Measurements from ENCODE around the gene ARPC2. TPM values are rescaled to one million over a fixed set of nuclear protein-coding genes. Genes with fewer than 3 reads are reported as not detected.
A peak's percentile ranks its signal among the peaks of the same experiment; 100 is the strongest.

ARPC2 gene
- total and polyA plus RNA-seq, 2 of the 13 experiments (the other 11 are each of a cell fraction or from before 2014, with no cell fraction given) = 168 to 303 TPM

DNA sequence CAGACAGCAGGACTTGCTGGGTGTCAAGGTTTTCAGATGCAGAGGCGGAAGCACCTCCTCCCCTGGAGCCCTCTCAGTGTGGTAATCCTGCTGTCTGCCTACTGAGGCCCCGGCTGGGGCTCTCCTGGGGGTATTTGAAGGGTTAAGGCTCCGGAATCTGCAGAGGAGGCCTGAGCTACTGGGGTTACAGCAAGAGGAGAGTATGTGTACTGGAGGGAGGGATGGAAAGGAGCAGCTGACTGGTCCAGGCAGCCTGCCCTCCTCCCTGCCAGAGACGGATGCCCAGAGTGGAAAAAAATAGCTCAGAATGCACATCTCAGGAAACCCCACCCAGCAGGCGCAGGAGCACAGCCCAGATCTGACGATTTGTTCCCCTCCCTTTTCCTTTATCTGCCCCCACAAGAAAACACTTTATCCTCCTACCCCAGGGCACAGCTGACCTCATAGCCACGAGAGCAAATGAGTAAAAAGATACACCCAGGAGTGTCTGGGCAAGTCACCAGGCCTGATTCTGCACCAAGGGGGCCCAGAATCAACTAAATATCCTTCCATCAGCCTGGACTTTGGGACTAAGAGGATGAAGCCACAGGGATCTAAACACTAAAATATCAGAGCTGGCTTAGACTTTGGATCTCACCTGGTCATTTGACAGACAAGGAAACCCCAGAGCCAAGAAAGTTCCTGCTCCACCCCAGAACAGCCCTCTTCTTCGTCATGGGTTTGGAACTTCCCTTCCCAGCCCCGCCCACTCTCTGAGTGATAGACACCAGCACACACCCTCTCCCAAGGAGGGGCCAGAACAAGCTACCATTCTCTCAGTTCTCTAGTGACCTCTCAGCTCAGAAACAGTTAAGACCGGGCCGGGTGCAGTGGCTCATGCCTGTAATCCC, 69.8 kb downstream of the ARPC2 start (continued):
- TF ChIP-seq ZNF567 (CRISPR knock-in tag; IDR thresholded peaks at IDR 0.05; ENCODE audit: borderline replicate concordance) (0 out of 2 replicates have a peak, but pooled peaks have one; percentile 59), PRPF4 (IDR thresholded peaks at IDR 0.05; ENCODE audit: low read depth, low read length, poor library complexity, severe bottlenecking) (no peak), ARID2 (CRISPR knock-in tag; IDR thresholded peaks at IDR 0.05; ENCODE audit: borderline replicate concordance) (no peak), PATZ1 (CRISPR knock-in tag; IDR thresholded peaks at IDR 0.05) (peak; percentile 33; the same call in 1 of the 2 replicates), ZNF569 (CRISPR knock-in tag; IDR thresholded peaks at IDR 0.05; ENCODE audit: borderline replicate concordance) (no peak), JDP2 (CRISPR knock-in tag; IDR thresholded peaks at IDR 0.05; ENCODE audit: borderline replicate concordance) (no peak), ZFX (CRISPR knock-in tag; IDR thresholded peaks at IDR 0.05; ENCODE audit: low read depth) (peak; percentile 37; the same call in 1 of the 2 replicates), ZNF598 (CRISPR knock-in tag; IDR thresholded peaks at IDR 0.05; ENCODE audit: borderline replicate concordance) (no peak; the same call in 1 of the 2 replicates), ZNF749 (CRISPR knock-in tag; IDR thresholded peaks at IDR 0.05; ENCODE audit: borderline replicate concordance) (no peak)
- TF ChIP-seq, protein P1, sequence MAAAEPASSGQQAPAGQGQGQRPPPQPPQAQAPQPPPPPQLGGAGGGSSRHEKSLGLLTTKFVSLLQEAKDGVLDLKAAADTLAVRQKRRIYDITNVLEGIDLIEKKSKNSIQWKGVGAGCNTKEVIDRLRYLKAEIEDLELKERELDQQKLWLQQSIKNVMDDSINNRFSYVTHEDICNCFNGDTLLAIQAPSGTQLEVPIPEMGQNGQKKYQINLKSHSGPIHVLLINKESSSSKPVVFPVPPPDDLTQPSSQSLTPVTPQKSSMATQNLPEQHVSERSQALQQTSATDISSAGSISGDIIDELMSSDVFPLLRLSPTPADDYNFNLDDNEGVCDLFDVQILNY (CRISPR knock-in tag; conservative IDR thresholded peaks at IDR 0.05) = no peak
